HG03571 (cell line): ENCODE data around the gene CMSS1.
A peak's percentile ranks its signal among the peaks of the same experiment; 100 is the strongest.

Source experiments
- ATAC-seq: cut with Tn5 transposase; IDR thresholded peaks from one replicate; pipeline ENCODE4 v1.9.1; 2021; ENCODE audit not compliant: unreplicated experiment

CMSS1 gene

GRCh38 chr3:99851955-99852354 is 34.3 kb downstream of the CMSS1 start:
- no peak for ATAC-seq

- ATAC-seq: no peak
These were observed 35.2 kb downstream of the CMSS1 start for GRCh38 chr3:99852851-99853250.

GRCh38 chr3:99854756-99855298 is 37.2 kb downstream of the CMSS1 start:
- ATAC-seq: no peak

- no peak for ATAC-seq
These were observed 38.2 kb downstream of the CMSS1 start for GRCh38 chr3:99855900-99856299.

GRCh38 chr3:99856437-99857220 is 39.0 kb downstream of the CMSS1 start:
- ATAC-seq: no peak

GRCh38 chr3:99857278-99857677 is 39.6 kb downstream of the CMSS1 start:
- no peak for ATAC-seq

GRCh38 chr3:99858469-99858868 is 40.8 kb downstream of the CMSS1 start:
- no peak for ATAC-seq

GRCh38 chr3:99859825-99860224 is 42.2 kb downstream of the CMSS1 start:
- no peak for ATAC-seq

GRCh38 chr3:99861216-99861615 is 43.6 kb downstream of the CMSS1 start:
- no peak for ATAC-seq

GRCh38 chr3:99862208-99862607 is 44.5 kb downstream of the CMSS1 start:
- ATAC-seq: no peak

- no peak for ATAC-seq
These were observed 45.3 kb downstream of the CMSS1 start for GRCh38 chr3:99863002-99863401.

- ATAC-seq: no peak
These were observed 45.9 kb downstream of the CMSS1 start for GRCh38 chr3:99863588-99863987.

GRCh38 chr3:99864289-99864688 is 46.6 kb downstream of the CMSS1 start:
- no peak for ATAC-seq

- ATAC-seq: no peak
These were observed 47.7 kb downstream of the CMSS1 start for GRCh38 chr3:99865321-99865720.

GRCh38 chr3:99866261-99866761 is 48.6 kb downstream of the CMSS1 start:
- ATAC-seq: no peak

GRCh38 chr3:99867594-99868310 is 50.1 kb downstream of the CMSS1 start:
- ATAC-seq: no peak

GRCh38 chr3:99868311-99868646 is 50.6 kb downstream of the CMSS1 start:
- ATAC-seq: no peak

GRCh38 chr3:99869621-99870020 is 52.0 kb downstream of the CMSS1 start:
- no peak for ATAC-seq

- ATAC-seq: no peak
These were observed 53.0 kb downstream of the CMSS1 start for GRCh38 chr3:99870712-99871111.

GRCh38 chr3:99871231-99872045 is 53.8 kb downstream of the CMSS1 start:
- no peak for ATAC-seq

GRCh38 chr3:99872923-99873254 is 55.2 kb downstream of the CMSS1 start:
- peak; percentile 47 for ATAC-seq
